ENCODE measurements around the gene CYP8B1. TPM values are rescaled to one million over a fixed set of nuclear protein-coding genes. Genes with fewer than 3 reads are reported as not detected.

Gene CYP8B1
- polyA plus RNA-seq, 3 donors, result 0.01 TPM; not detected in 2

- Mint-ChIP-seq H3K9me3 (peaks cover 4 to 29% (median 10%) of the 10 kb centered on the region in 7 donors), H3K4me3 (no peak overlapping the region), H3K36me3 (peaks cover 0 to 8% of the 10 kb centered on the region in 2 donors), H3K4me1 (peaks cover 5% of the 10 kb centered on the region), H3K27ac (no peak overlapping the region), H3K27me3 (ENCODE audit: low read depth in 3 of 3) (peaks cover 19 to 28% (median 21%) of the 10 kb centered on the region in 3 donors)
- Histone ChIP-seq H3K4me2 (replicated peaks; ENCODE audit: extremely low read depth, low read length, poor library complexity, severe bottlenecking) (no peak overlapping the region), H3K9me3 (replicated peaks in 1 of 2; ENCODE audit: control insufficient read depth in 1 of 2, insufficient read depth in 1 of 2, low read length in 2 of 2) (no peaks in the 10 kb centered on the region), H3K27ac (ENCODE audit: low read depth in 1 of 2, low read length in 2 of 2) (no peak overlapping the region), H3K36me3 (replicated peaks in 1 of 2; ENCODE audit: control insufficient read depth in 1 of 2, insufficient read depth in 2 of 2, low read length in 2 of 2) (no peaks in the 10 kb centered on the region), H3K79me2 (ENCODE audit: insufficient read depth, low read length) (no peaks in the 10 kb centered on the region), H3K27me3 (ENCODE audit: control insufficient read depth in 2 of 2, insufficient read depth in 2 of 2, low read length in 2 of 2) (peaks cover 10 to 16% of the 10 kb centered on the region in 2 donors), H2AFZ (ENCODE audit: insufficient read depth, low read depth, low read length, poor library complexity, severe bottlenecking) (no peak overlapping the region), H3K4me1 (ENCODE audit: control insufficient read depth in 1 of 2, insufficient read depth in 2 of 2, low read length in 2 of 2) (peaks cover 4 to 5% of the 10 kb centered on the region in 2 donors), H4K20me1 (ENCODE audit: insufficient read depth, low read length) (no peaks in the 10 kb centered on the region), H3K4me3 (replicated peaks in 1 of 3; ENCODE audit: low read depth in 2 of 3, low read length in 3 of 3) (no peak overlapping the region), H3K9ac (ENCODE audit: insufficient read depth, low read length, poor library complexity, severe bottlenecking) (no peak overlapping the region)
- intact Hi-C loops (cut with micrococcal nuclease), result no loop called here
- no peak for TF ChIP-seq CTCF (IDR thresholded peaks at IDR 0.05)
- WGBS (ENCODE audit: insufficient coverage), result 93% methylated on average over 2 of the region's 3 CpGs
- DNase-seq, result no peak
Measured at GRCh38 chr3:42901073-42901415, 25.4 kb upstream of the CYP8B1 start.

- H3K36me3 Mint-ChIP-seq, result peaks cover 0 to 4% of the 10 kb centered on the region in 2 donors
- no peak overlapping the region for H3K9ac ChIP-seq (ENCODE audit: insufficient read depth, low read length, poor library complexity, severe bottlenecking)
- H3K9me3 Mint-ChIP-seq, result peaks cover 4 to 28% (median 9%) of the 10 kb centered on the region in 7 donors
- 90% methylated on average over 5 of the region's 8 CpGs for WGBS (ENCODE audit: insufficient coverage)
- intact Hi-C loops (cut with micrococcal nuclease), result no loop called here
- peaks cover under 1% of the 10 kb centered on the region for H3K4me1 Mint-ChIP-seq
- no peaks in the 10 kb centered on the region for H3K9me3 ChIP-seq (replicated peaks in 1 of 2; ENCODE audit: control insufficient read depth in 1 of 2, insufficient read depth in 1 of 2, low read length in 2 of 2)
- no peaks in the 10 kb centered on the region for H3K36me3 ChIP-seq (replicated peaks in 1 of 2; ENCODE audit: control insufficient read depth in 1 of 2, insufficient read depth in 2 of 2, low read length in 2 of 2)
- no peak overlapping the region for H3K4me3 ChIP-seq (replicated peaks in 1 of 3; ENCODE audit: low read depth in 2 of 3, low read length in 3 of 3)
- peaks cover 5 to 11% of the 10 kb centered on the region in 2 donors for H3K27me3 ChIP-seq (ENCODE audit: control insufficient read depth in 2 of 2, insufficient read depth in 2 of 2, low read length in 2 of 2)
- no peaks in the 10 kb centered on the region for H4K20me1 ChIP-seq (ENCODE audit: insufficient read depth, low read length)
- H3K4me3 Mint-ChIP-seq, result no peak overlapping the region
- H3K79me2 ChIP-seq (ENCODE audit: insufficient read depth, low read length), result no peaks in the 10 kb centered on the region
- no peak overlapping the region for H3K27ac ChIP-seq (ENCODE audit: low read depth in 1 of 2, low read length in 2 of 2)
- no peaks in the 10 kb centered on the region for H3K4me1 ChIP-seq (ENCODE audit: control insufficient read depth in 1 of 2, insufficient read depth in 2 of 2, low read length in 2 of 2)
- H3K4me2 ChIP-seq (replicated peaks; ENCODE audit: extremely low read depth, low read length, poor library complexity, severe bottlenecking), result no peak overlapping the region
- no peak overlapping the region for H3K27ac Mint-ChIP-seq
- no peak overlapping the region for H2AFZ ChIP-seq (ENCODE audit: insufficient read depth, low read depth, low read length, poor library complexity, severe bottlenecking)
- no peak for DNase-seq
- peaks cover 13 to 22% (median 18%) of the 10 kb centered on the region in 3 donors for H3K27me3 Mint-ChIP-seq (ENCODE audit: low read depth in 3 of 3)
- TF ChIP-seq CTCF (IDR thresholded peaks at IDR 0.05), result no peak
Measured at GRCh38 chr3:42900226-42901072, 24.8 kb upstream of the CYP8B1 start.
